ENCODE data around the gene SYF2. TPM values are rescaled to one million over a fixed set of nuclear protein-coding genes. Genes with fewer than 3 reads are reported as not detected.

Gene SYF2
- total and polyA plus RNA-seq, 2 donors, result 86.6 to 150 TPM

DNA sequence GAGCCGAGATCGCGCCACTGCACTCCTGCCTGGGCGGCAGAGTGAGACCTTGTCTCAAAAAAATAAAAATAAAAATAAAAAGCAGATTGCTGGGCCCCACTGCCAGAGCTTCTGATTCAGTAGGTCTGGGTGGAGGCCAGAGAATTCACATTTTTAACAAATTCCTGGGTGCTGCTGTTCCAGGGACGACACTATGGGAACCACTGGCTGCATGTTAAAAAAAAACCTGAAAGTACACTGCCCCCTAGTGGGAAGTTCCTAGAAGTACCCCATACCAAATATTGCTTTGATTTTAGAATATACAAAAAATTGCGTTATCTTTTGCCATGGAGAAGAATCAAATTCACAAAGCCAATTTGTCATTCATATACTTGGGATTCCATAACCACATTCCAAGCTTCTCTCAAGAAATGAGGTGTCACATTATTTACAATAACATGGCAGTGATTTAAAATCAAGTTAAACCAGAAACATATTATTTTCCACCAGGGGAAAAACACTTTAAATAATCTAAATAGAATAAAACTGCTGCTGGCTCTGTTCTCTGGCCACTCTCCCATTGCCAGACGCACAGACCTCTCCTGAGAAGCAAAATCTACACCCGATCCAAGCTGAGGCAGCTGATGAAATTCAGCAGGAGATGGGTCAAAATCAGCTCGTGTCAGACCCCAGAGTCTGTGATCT lies 27.4 kb downstream of the SYF2 start:
- no peaks in the 10 kb centered on the region for H3K36me3 ChIP-seq (ENCODE audit: control insufficient read depth in 2 of 2, insufficient read depth in 2 of 2, low read length in 1 of 2)
- no peaks in the 10 kb centered on the region for H3K9me3 ChIP-seq (ENCODE audit: control insufficient read depth in 2 of 2, insufficient read depth in 1 of 2, low read length in 1 of 2)
- 73% methylated on average over 9 of the region's 9 CpGs for WGBS
- DNase-seq (ENCODE audit: low read depth in 6 of 9, low spot score in 9 of 9), result peak in 7 of 9 donors; percentile 9 to 61 (median 24)
- no peaks in the 10 kb centered on the region for H3K27me3 ChIP-seq (ENCODE audit: control insufficient read depth in 2 of 2, insufficient read depth in 1 of 2, low read length in 1 of 2)
- H3K27ac ChIP-seq (ENCODE audit: low read depth in 1 of 2, low read length in 1 of 2), result no peak overlapping the region
- H3K4me3 ChIP-seq (ENCODE audit: low read length in 2 of 2), result no peak overlapping the region
- H3K4me1 ChIP-seq (ENCODE audit: control insufficient read depth in 2 of 2, insufficient read depth in 2 of 2, low read length in 2 of 2), result no peaks in the 10 kb centered on the region

DNA sequence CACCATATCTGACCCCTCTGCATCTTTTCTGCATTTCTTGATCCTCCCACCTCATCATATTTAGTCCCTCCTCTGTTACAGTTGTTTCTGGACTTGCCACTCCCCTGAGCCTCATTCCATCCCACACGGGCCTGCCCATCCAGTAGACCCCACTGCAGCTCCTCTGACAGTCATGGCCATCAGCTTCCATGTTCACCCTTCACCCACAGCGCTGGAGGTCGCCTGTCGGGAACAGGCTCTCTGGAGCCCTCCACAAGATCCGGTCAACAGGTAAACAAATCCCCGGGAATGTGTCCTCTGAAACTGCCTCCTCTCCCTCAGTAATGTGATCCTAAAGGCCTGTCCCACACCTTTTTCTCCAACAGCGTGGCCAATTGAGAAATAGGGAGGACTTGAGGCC lies 31.3 kb downstream of the SYF2 start:
- H3K27me3 ChIP-seq (ENCODE audit: control insufficient read depth in 2 of 2, insufficient read depth in 1 of 2, low read length in 1 of 2), result no peaks in the 10 kb centered on the region
- H3K9me3 ChIP-seq (ENCODE audit: control insufficient read depth in 2 of 2, insufficient read depth in 1 of 2, low read length in 1 of 2), result no peaks in the 10 kb centered on the region
- H3K4me3 ChIP-seq (ENCODE audit: low read length in 2 of 2), result no peak overlapping the region
- WGBS, result 97% methylated on average over 7 of the region's 7 CpGs
- H3K27ac ChIP-seq (ENCODE audit: low read depth in 1 of 2, low read length in 1 of 2), result no peak overlapping the region
- H3K36me3 ChIP-seq (ENCODE audit: control insufficient read depth in 2 of 2, insufficient read depth in 2 of 2, low read length in 1 of 2), result no peaks in the 10 kb centered on the region
- peaks cover 0 to 17% of the 10 kb centered on the region in 2 donors for H3K4me1 ChIP-seq (ENCODE audit: control insufficient read depth in 2 of 2, insufficient read depth in 2 of 2, low read length in 2 of 2)
- no peak for DNase-seq (ENCODE audit: low read depth in 6 of 9, low spot score in 9 of 9)

DNA sequence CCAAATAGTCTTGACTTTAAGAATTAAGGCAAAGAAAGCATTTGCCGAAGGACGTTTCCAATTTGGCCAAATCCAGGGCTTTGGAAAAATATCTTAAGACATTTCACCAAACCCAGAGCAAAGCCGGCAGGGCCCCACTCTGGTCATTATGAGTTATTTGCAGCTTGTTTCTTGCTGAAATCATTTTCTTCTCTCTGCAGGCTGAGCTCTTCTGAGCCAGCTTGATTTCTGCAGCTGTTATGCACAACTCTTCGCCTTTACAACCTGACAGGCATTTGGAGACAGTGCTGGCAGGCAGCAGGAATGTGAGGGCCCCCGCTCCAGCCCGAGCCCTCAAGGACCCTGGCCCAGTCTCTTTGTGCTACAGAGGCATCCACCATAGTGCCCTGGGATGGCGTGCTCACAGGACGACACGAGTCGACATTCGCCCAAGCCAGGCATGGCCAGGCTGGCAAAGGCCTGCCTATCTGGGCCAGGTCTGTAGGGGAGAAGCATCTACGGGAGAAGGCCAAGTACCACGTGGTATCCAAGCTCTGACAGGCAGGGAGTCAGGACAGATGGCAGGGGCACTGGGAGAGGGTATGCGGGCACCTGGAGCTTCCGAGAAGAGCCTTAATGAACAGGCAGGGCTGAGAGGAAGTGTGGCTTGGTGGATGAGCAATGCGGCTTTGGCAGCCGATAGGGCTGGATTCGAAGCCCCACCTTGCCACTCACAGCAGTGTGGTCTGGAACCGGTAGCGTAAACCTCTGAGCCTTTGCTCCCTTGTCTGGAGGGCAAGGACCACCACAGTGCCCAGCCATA lies 32.3 kb downstream of the SYF2 start:
- Histone ChIP-seq H3K27me3 (ENCODE audit: control insufficient read depth in 2 of 2, insufficient read depth in 1 of 2, low read length in 1 of 2) (no peaks in the 10 kb centered on the region), H3K36me3 (ENCODE audit: control insufficient read depth in 2 of 2, insufficient read depth in 2 of 2, low read length in 1 of 2) (no peaks in the 10 kb centered on the region), H3K4me3 (ENCODE audit: low read length in 2 of 2) (no peak overlapping the region), H3K4me1 (ENCODE audit: control insufficient read depth in 2 of 2, insufficient read depth in 2 of 2, low read length in 2 of 2) (peaks cover 0 to 18% of the 10 kb centered on the region in 2 donors), H3K27ac (ENCODE audit: low read depth in 1 of 2, low read length in 1 of 2) (no peak overlapping the region), H3K9me3 (ENCODE audit: control insufficient read depth in 2 of 2, insufficient read depth in 1 of 2, low read length in 1 of 2) (no peaks in the 10 kb centered on the region)
- no peak for DNase-seq (ENCODE audit: low read depth in 6 of 9, low spot score in 9 of 9)
- 96% methylated on average over 20 of the region's 20 CpGs for WGBS

DNA sequence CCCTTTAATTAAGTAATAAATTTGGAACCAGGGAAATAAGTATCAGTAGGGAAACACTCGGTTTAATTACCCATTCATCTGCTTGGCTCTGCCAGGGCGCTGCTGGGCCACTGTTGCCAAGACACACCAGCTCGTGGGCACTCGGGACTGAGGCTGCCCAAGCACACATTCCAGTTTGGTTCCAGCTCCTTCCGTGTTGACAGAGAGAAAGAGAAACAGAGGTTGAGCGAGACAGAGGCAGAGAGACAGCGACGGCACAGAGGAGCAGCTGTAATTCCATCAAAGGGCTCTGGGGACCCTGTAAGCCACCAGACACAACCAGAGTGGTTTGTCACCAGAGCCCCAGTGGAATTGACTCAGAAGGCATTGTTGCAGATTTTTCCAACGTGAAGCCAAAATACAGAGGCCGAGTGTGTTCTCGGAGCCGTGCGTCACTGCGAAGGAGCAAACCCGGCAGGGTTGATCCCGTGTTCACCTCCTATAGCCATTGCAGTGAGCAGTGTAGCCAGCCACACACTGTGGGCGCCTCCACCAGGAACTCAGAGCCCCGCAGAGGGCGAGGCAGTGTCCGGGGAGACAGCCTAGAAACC lies 33.5 kb downstream of the SYF2 start:
- Histone ChIP-seq H3K27me3 (ENCODE audit: control insufficient read depth in 2 of 2, insufficient read depth in 1 of 2, low read length in 1 of 2) (no peaks in the 10 kb centered on the region), H3K4me1 (ENCODE audit: control insufficient read depth in 2 of 2, insufficient read depth in 2 of 2, low read length in 2 of 2) (peaks cover 0 to 20% of the 10 kb centered on the region in 2 donors), H3K4me3 (ENCODE audit: low read length in 2 of 2) (no peak overlapping the region), H3K9me3 (ENCODE audit: control insufficient read depth in 2 of 2, insufficient read depth in 1 of 2, low read length in 1 of 2) (no peaks in the 10 kb centered on the region), H3K27ac (ENCODE audit: low read depth in 1 of 2, low read length in 1 of 2) (no peak overlapping the region), H3K36me3 (ENCODE audit: control insufficient read depth in 2 of 2, insufficient read depth in 2 of 2, low read length in 1 of 2) (no peaks in the 10 kb centered on the region)
- WGBS, result 88% methylated on average over 20 of the region's 20 CpGs
- DNase-seq (ENCODE audit: low read depth in 6 of 9, low spot score in 9 of 9), result peak in 1 of 9 donors; percentile 26

DNA sequence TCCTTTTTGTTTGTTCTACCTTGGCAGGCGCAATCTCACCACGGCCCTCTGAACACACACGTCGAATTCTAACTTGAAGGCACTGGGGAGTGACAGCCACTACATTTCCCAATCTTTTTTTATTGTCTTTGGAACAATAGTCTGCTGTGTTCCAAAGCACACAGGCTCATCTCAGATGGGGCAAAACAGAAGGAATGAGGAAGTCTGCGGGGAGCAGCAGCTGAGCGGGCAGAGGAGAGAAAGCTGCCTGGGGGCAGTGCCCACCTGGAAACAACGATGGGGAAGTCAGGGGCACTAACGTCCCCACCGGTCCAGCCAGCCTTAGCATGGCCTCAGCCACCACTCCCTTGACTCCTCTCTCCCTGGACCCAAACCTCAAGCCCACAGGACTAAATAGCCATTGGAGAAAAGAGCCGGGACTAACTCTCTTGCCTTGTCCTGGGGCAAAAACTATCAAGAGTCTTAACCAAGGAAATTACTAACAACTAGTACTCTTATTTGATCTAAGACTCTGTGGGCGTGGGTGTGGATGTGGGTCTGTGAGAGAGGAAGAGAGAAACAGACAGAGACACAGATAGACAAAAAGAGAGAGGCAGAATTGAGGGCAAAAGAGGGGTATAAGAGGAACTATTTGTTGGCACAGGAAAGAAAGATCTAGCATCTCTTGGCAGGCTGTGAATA lies 34.2 kb downstream of the SYF2 start:
- no peaks in the 10 kb centered on the region for H3K9me3 ChIP-seq (ENCODE audit: control insufficient read depth in 2 of 2, insufficient read depth in 1 of 2, low read length in 1 of 2)
- H3K36me3 ChIP-seq (ENCODE audit: control insufficient read depth in 2 of 2, insufficient read depth in 2 of 2, low read length in 1 of 2), result no peaks in the 10 kb centered on the region
- DNase-seq (ENCODE audit: low read depth in 6 of 9, low spot score in 9 of 9), result peak in 2 of 9 donors; percentile 8 to 28
- 50% methylated on average over 11 of the region's 11 CpGs for WGBS
- H3K27me3 ChIP-seq (ENCODE audit: control insufficient read depth in 2 of 2, insufficient read depth in 1 of 2, low read length in 1 of 2), result no peaks in the 10 kb centered on the region
- no peak overlapping the region for H3K4me3 ChIP-seq (ENCODE audit: low read length in 2 of 2)
- H3K27ac ChIP-seq (ENCODE audit: low read depth in 1 of 2, low read length in 1 of 2), result peak overlapping the region in 1 of 2 donors; percentile 11
- H3K4me1 ChIP-seq (ENCODE audit: control insufficient read depth in 2 of 2, insufficient read depth in 2 of 2, low read length in 2 of 2), result peaks cover 0 to 20% of the 10 kb centered on the region in 2 donors

DNA sequence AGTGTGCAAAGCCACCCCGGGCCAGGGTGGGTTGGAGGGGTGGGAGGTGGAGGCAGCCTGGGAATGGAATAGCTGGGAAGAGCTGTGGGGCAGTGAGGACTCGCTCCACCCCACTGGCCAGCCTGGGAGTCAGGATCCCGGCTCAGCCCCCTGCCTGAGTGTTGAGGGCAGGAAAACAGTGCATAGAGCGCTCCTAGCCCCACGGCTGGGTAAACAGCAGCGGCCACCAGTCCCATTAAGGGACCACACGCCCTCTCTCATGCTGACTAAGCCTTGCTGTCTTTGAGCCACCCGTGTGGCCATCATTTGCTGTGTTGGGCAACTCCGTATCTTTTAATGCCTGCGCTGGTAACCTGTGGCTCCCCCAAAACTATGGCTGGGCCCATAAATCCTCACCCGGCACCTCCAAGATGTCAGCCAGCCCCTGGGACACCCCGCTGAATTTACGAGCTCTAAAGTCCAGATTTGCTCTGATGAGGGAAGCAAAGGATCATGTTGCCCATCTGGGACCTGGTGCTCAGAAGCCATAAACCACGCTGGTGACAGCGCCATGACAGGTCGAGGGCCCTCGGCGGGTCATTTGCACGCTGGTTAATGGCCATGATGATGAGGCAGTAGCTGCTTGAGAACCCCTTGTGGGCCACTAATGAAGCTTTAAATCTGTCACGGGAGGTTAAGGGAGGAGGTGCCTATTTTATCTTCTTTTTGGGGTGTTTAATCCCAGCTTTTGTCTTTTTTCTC lies 34.9 kb downstream of the SYF2 start:
- H3K9me3 ChIP-seq (ENCODE audit: control insufficient read depth in 2 of 2, insufficient read depth in 1 of 2, low read length in 1 of 2), result no peaks in the 10 kb centered on the region
- WGBS, result 94% methylated on average over 20 of the region's 20 CpGs
- no peak overlapping the region for H3K4me3 ChIP-seq (ENCODE audit: low read length in 2 of 2)
- no peak overlapping the region for H3K27ac ChIP-seq (ENCODE audit: low read depth in 1 of 2, low read length in 1 of 2)
- DNase-seq (ENCODE audit: low read depth in 6 of 9, low spot score in 9 of 9), result no peak
- H3K27me3 ChIP-seq (ENCODE audit: control insufficient read depth in 2 of 2, insufficient read depth in 1 of 2, low read length in 1 of 2), result no peaks in the 10 kb centered on the region
- peaks cover 0 to 20% of the 10 kb centered on the region in 2 donors for H3K4me1 ChIP-seq (ENCODE audit: control insufficient read depth in 2 of 2, insufficient read depth in 2 of 2, low read length in 2 of 2)
- no peaks in the 10 kb centered on the region for H3K36me3 ChIP-seq (ENCODE audit: control insufficient read depth in 2 of 2, insufficient read depth in 2 of 2, low read length in 1 of 2)

DNA sequence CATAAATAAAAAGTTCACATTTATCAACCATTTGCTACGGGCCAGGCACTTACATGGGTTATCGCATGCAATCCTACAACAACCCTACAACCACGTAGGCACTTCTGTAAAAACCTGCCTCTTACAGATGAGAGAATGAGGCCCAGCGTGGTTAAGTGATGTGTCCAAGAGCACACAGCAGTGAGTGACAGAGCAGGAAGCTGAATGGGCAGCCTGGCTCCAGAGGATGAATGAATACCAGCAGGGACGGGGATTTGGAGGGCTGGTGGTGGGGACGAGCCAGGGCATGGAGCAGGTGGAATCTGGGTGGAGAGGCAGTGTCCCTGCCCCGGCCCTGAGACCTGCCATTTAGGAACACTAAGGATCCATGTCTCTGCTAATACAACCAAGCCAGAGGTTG lies 35.5 kb downstream of the SYF2 start:
- no peak for DNase-seq (ENCODE audit: low read depth in 6 of 9, low spot score in 9 of 9)
- H3K4me3 ChIP-seq (ENCODE audit: low read length in 2 of 2), result no peak overlapping the region
- 93% methylated on average over 7 of the region's 7 CpGs for WGBS
- H3K27me3 ChIP-seq (ENCODE audit: control insufficient read depth in 2 of 2, insufficient read depth in 1 of 2, low read length in 1 of 2), result no peaks in the 10 kb centered on the region
- H3K36me3 ChIP-seq (ENCODE audit: control insufficient read depth in 2 of 2, insufficient read depth in 2 of 2, low read length in 1 of 2), result no peaks in the 10 kb centered on the region
- no peaks in the 10 kb centered on the region for H3K9me3 ChIP-seq (ENCODE audit: control insufficient read depth in 2 of 2, insufficient read depth in 1 of 2, low read length in 1 of 2)
- no peak overlapping the region for H3K27ac ChIP-seq (ENCODE audit: low read depth in 1 of 2, low read length in 1 of 2)
- peaks cover 0 to 20% of the 10 kb centered on the region in 2 donors for H3K4me1 ChIP-seq (ENCODE audit: control insufficient read depth in 2 of 2, insufficient read depth in 2 of 2, low read length in 2 of 2)

DNA sequence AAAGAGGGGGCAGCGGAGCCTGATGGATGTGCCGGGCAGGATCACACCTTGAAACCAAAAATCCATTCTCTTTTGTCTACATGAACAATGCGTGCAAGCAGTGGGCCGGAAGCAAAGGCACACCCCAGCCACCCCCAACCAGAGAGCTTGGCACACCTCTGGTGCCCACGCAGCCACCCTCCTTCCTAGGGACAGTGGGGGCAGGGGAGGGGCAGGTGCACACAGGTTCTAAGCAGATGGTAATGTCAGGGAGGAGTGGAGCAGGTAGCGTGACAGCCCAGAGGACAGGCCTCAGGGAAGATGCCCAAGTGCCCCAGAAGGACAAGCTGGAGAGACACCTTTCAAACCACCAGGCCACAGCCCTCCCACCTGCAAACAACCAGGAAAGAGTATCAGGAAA lies 36.5 kb downstream of the SYF2 start:
- Histone ChIP-seq H3K4me1 (ENCODE audit: control insufficient read depth in 2 of 2, insufficient read depth in 2 of 2, low read length in 2 of 2) (peaks cover 0 to 20% of the 10 kb centered on the region in 2 donors), H3K9me3 (ENCODE audit: control insufficient read depth in 2 of 2, insufficient read depth in 1 of 2, low read length in 1 of 2) (no peaks in the 10 kb centered on the region), H3K27me3 (ENCODE audit: control insufficient read depth in 2 of 2, insufficient read depth in 1 of 2, low read length in 1 of 2) (no peaks in the 10 kb centered on the region), H3K27ac (ENCODE audit: low read depth in 1 of 2, low read length in 1 of 2) (no peak overlapping the region), H3K36me3 (ENCODE audit: control insufficient read depth in 2 of 2, insufficient read depth in 2 of 2, low read length in 1 of 2) (no peaks in the 10 kb centered on the region), H3K4me3 (ENCODE audit: low read length in 2 of 2) (no peak overlapping the region)
- no peak for DNase-seq (ENCODE audit: low read depth in 6 of 9, low spot score in 9 of 9)
- WGBS, result 96% methylated on average over 6 of the region's 6 CpGs

All from thymus (tissue), 11 donors.